Measurements from ENCODE around the gene PIK3R2.
"Not testable (repeated sequence)": the region's sequence is repeated elsewhere in the genome, so short reads cannot be mapped to it uniquely, and the experiment has no call there.

PIK3R2 gene

GRCh38 chr19:18152817-18153555, at the start of gene PIK3R2:
TSS of gene PIK3R2 (plus strand) at chr19:18153163. CDS start at chr19:18155880, 2,717 bp downstream.
- peak; percentile 99 for DNase-seq (ENCODE audit: low spot score)

DNA sequence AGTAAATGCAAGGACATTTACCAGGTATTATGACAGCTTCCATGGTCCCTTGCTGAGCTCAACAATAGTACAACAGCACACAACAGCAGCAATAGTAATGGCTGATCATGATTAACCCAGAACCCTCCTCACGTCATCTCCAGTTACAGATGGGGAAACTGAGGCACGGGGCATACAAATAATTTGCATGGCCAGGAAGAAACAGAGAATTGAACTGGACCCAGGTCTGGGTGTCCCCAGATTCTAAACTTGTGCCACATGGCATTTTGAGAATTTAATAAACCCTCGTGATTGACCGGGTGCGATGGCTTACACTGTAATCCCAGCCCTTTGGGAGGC, 48.2 kb upstream of the PIK3R2 start:
- no peak for DNase-seq (ENCODE audit: low spot score)

DNA sequence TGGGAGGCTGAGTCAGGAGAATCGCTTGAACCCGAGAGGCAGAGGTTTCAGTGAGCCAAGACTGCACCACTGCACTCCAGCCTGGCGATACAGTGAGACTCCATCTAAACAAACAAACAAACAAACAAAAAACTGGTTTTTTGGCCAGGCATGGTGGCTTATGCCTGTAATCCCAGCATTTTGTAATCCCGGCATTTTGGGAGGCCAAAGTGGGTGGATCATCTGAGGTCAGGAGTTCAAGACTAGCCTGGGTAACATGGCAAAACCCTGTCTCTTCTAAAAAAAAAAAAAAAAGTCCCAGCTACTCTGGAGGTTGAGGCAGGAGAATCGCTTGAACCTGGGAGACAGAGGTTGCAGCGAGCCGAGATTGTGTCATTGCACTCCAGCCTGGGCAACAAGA, 47.7 kb upstream of the PIK3R2 start:
- DNase-seq (ENCODE audit: low spot score), result not testable (repeated sequence)

GRCh38 chr19:18107235-18107634, 45.7 kb upstream of the PIK3R2 start:
- no peak for DNase-seq (ENCODE audit: low spot score)

- DNase-seq (ENCODE audit: low spot score), result no peak
Measured at GRCh38 chr19:18108897-18109296, 44.1 kb upstream of the PIK3R2 start.

DNA sequence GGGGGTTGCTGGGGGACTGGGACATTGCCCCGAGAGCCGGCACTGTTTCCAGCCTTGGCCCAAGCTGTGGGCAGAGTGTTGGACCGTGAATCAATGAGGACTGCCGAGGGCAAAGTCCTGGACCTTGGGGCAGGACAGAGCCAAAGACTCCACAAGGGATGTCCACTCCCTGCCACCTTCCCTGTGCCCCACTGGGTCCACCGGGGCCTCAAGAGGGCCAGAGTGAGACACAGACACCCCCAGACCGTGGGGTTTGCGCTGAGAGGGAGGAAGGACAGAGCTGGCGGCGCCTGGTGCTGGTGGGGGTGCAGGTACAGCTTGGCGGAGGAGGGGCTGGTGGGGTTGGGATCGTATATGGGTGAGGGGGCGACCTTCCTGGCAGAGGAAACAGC, 43.6 kb upstream of the PIK3R2 start:
- no peak for DNase-seq (ENCODE audit: low spot score)

DNA sequence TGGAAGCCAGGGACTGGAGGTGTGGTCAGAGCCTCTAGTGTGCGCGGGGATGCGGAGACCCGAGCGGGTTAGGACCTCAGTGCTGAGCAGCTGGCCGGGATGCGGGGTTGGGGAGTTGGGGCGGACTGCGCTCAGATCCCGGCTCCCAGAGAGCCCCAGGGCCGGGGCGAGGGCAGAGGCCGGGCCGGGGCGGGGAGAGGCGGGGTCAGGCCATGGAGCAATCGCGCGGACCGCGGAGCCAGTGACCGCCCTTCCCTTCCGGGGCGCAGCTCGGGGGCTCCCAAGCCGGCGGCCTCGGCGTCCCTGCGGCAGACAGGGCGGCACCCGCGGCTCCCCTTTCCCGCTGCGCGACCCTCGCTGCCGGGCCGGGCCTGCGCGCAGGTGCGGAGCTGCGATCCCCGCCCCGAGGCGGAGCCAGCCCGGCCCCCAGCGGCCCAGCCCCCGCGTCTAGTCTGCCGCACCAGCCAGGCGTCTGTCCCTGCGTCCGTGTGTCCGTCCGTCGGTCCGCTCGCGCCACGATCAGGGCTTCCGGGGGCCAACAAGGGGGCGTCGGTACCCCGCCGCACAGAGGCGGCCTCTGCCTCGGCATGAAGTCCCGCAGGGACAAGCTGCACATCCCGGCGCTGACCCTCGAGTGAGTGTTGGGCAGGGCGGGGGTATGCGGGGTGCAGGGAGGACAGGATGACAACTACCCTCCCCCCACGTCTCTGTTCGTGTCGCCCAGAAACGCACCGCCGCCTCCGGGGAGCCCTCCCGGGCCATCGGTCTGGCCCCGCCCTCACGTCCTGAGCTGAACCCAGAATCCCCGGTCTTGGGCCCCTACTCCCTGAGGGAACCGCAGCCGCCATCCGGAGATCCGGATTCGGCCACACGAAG, 43.0 kb upstream of the PIK3R2 start:
- peak; percentile 75 for DNase-seq (ENCODE audit: low spot score)

DNA sequence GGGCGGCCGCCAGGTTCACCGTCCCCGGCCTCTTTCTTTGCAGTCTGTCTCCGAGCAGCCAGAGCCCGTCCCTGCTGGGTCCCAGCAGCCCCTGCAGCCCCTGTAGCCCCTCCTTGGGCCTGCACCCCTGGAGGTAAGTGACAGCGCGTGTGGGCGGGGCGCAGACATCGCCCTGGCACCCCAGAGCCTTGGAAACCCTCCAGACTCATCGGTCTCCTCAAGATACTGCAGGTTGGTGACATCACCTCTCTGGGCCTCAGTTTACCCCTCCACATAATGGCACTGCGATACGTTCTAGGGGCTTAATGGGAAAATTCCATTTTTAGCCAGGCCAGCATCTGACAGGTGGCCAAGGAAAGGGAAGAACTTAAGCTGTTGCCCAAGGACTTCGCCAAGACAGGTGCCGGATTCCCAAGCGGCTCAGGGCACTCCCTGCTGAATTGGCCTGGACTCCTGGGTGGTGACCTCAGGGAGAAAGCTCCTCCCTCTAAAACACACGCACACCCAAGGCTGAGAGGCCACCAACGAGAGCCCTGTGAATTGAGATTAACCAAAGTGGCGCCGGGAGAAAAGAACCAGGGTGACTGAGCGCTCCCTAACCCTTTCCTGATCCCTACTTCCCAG, 42.2 kb upstream of the PIK3R2 start:
- DNase-seq (ENCODE audit: low spot score), result no peak

- DNase-seq (ENCODE audit: low spot score), result peak; percentile 88
Measured at GRCh38 chr19:18112989-18113478, 39.9 kb upstream of the PIK3R2 start.

DNA sequence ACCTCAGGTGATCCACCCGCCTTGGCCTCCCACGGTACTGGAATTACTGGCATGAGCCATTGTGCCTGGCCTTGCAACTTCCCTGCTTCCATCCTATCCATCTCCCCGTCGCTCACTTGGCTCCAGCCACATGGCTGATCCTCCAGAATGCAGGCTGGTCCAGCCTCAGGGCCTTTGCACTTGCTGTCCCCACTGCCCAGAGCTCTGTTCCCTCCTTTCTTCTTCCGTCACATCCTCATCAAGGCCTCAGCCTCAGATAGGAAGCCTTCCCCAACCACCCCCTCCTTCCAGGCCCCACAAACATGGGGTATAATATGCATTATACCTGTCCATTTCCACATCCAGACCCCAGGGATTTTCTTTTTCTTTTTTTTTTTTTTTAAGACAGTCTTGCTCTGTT, 39.1 kb upstream of the PIK3R2 start:
- no peak for DNase-seq (ENCODE audit: low spot score)

DNA sequence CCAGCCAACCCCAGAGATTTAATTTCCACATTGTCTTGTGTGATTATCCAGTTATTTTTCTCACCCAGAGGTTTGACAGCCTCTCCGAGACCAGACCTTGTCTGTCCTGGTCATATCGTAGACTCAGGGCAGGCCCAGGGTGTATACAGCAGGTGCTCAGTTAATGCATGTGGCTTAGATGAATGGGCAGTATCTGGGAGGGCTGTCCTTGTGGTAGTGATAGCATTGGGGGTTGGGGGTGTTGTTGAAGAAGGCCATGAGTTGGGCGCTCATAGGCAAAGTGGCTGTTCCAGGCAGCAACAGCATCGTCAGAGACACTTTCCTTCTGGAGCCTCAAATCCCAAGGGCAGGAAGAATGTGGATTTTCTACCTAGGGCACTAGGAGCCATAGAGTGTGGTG, 38.5 kb upstream of the PIK3R2 start:
- no peak for DNase-seq (ENCODE audit: low spot score)

DNA sequence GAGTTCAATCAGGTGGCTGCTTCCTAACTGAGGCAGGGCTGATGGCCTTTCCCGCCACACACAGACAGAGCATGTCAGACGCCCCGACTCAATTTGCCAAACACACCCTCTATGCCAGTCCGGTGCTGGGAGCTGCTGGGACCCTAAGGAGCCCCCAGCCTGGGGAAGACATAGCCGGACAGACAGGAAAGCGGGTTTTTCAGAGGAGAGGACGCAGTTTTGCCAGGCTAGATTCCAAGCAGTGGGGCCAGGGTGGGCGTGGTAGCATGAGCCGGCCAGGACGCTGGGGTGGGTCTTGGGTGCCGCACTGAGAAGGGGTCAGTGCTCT, 35.6 kb upstream of the PIK3R2 start:
- no peak for DNase-seq (ENCODE audit: low spot score)

GRCh38 chr19:18117692-18118378, 35.1 kb upstream of the PIK3R2 start:
- DNase-seq (ENCODE audit: low spot score), result peak; percentile 100

GRCh38 chr19:18118420-18119012, 34.4 kb upstream of the PIK3R2 start:
- DNase-seq (ENCODE audit: low spot score), result no peak

- DNase-seq (ENCODE audit: low spot score), result no peak
Measured at GRCh38 chr19:18119013-18119716, 33.8 kb upstream of the PIK3R2 start.

GRCh38 chr19:18119717-18120105, 33.3 kb upstream of the PIK3R2 start:
- DNase-seq (ENCODE audit: low spot score), result no peak

GRCh38 chr19:18120127-18120526, 32.8 kb upstream of the PIK3R2 start:
- DNase-seq (ENCODE audit: low spot score), result no peak

DNA sequence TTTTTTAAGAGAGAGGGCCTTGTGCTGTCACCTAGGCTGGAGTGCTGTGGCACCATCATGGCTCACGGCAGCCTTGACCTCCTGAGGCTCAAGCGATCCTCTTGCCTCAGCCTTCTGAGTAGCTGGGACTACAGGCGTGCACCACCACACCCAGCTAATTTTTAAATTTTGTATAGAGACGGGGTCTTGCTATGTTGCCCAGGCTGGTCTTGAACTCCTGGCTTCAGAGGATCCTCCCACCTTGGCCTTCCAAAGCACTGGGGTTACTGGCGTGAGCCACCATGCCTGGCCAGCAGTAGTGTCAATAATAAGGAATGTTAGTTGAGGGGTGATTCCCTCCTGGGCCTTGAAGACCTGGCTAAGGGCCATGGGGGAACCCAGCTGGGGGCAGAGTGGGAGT, 31.8 kb upstream of the PIK3R2 start:
- DNase-seq (ENCODE audit: low spot score), result no peak

GRCh38 chr19:18122424-18122823, 30.5 kb upstream of the PIK3R2 start:
- DNase-seq (ENCODE audit: low spot score), result no peak

- no peak for DNase-seq (ENCODE audit: low spot score)
Measured at GRCh38 chr19:18122860-18123795, 29.8 kb upstream of the PIK3R2 start.

Data from AG20443 (cell line).